GF-D8 (cell line): ENCODE results near the gene FGD2.
"Not testable (repeated sequence)": the region's sequence is repeated elsewhere in the genome, so short reads cannot be mapped to it uniquely, and the experiment has no call there.

Source experiments
- DNase-seq: peaks from one replicate; lab custom pipeline; 2025; lab: John Stamatoyannopoulos, UW

Gene FGD2

GRCh38 chr6:37058984-37059343 is 53.5 kb downstream of the FGD2 start:
- DNase-seq: not testable (repeated sequence)

- DNase-seq: no peak
Measured at GRCh38 chr6:37059344-37060194, 54.1 kb downstream of the FGD2 start.

DNA sequence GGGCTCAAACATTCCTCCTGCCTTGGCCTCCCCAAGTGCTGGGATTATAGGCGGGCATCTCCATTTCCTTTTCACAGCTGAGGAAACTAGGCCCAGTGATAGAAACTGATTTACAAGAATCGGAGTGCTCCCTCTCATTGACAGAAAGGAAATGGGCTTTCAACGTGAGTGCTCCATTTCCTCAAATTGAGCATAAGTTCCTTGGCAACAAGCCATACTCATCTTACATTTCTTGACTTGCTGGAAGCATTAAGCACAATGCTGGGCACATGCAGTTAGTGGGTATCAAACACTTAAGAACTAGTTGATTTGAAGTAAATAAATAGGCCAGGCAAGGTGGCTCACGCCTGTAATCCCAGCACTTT is 54.7 kb downstream of the FGD2 start:
- DNase-seq: no peak

DNA sequence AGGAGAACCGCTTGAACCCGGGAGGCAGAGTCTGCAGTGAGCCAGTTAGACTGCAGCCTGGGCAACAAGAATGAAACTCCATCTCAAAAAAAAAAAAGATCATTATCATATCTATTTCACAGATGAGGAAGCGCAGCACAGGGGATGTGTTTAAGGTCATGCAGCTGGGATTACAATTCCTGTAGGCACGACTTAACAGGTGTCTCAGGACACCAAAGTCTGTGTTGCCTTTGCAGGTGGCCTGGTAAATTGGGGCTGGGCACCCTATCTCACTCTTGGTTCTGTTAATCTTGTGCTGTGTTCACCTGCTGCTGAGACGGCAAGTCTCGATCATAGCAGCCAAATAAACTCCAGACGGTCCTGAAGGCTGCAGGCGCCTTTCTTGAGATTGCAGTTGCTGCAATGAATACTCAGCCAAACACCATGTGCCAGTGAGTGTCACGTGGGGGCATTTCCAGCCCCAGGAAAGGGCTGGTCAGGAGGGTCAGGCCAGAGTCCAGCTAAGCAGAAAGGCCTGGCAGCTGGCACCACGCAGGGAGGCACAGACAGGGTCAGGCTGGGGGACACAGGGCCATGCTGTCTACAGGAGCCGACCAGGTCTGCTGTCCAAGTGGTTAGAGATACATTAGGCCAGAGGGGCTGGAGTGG is 55.8 kb downstream of the FGD2 start:
- no peak for DNase-seq

GRCh38 chr6:37062424-37062823 is 57.0 kb downstream of the FGD2 start:
- no peak for DNase-seq

DNA sequence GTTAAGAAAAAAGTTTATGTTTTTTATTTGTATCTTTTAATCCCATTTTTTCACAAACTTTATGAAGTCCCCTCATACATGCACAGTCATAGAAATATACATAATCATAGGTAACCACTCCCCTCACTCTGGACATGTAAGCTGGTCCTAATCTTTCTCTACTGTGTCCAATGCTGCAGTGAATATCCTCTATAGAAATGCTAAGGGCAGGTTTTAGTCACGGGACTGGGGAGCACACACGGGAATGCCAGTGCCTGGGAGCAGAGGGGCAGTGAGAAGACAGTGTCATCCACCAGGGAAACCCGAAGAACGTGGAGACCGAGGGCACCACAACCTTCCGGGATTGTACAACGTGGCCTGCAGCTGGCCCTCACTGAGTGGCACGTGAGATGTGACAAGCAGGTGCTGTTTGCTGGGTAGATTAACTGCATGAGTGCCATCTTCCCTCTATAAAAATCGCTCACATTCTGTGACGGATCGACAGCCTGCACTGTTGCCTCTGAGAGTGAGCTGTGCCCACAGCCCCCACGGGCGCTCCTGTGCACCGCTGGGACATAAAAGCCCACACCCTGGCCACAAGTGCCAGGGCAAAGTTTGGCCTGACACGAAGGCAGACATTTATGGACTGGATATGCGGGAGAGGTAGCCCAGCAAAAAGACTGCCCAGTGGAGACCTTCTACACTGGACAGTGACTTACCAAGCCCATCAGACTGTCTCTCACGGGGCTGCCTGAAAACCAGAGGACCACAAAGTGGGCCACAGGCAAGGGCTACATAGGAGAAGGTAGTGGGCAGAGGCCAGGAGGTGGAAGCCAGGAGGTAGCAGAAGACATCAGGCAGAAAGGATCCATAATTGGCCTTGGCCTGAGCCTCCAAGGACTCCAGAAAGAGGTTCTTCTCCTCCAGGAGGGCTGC is 63.2 kb downstream of the FGD2 start:
- DNase-seq: no peak

- no peak for DNase-seq
Measured at GRCh38 chr6:37069639-37070038, 64.2 kb downstream of the FGD2 start.

DNA sequence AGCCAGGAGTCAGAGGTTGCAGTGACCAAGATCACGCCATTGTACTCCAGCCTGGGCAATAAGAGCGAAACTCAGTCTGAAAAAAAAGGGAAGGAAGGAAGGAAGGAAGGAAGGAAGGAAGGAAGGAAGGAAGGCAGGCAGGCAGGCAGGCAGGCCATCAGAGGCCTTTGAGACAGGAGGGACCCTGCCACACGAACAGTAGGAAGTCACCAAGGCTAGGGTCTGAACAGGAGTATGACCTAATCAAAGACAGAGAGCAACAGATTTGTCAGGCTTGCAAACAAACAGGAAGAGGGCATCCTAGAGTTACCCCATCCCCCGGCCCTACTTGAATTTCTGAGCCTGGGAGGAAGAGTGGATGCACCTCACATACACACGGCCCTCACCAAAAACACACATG is 67.1 kb downstream of the FGD2 start:
- DNase-seq: no peak

GRCh38 chr6:37074053-37074827 is 68.8 kb downstream of the FGD2 start:
- DNase-seq: no peak

GRCh38 chr6:37077191-37077904 is 71.9 kb downstream of the FGD2 start:
- DNase-seq: no peak

GRCh38 chr6:37077905-37078296 is 72.4 kb downstream of the FGD2 start:
- no peak for DNase-seq
